NK-92 (cell line): Measurements from ENCODE around the gene PHIP.
"Not testable (repeated sequence)": the region's sequence is repeated elsewhere in the genome, so short reads cannot be mapped to it uniquely, and the experiment has no call there.

ENCODE experiments used
- DNase-seq: peaks from one replicate; lab custom pipeline; 2025; ENCODE audit not compliant: unreplicated experiment; lab: John Stamatoyannopoulos, UW

The PHIP gene

DNA sequence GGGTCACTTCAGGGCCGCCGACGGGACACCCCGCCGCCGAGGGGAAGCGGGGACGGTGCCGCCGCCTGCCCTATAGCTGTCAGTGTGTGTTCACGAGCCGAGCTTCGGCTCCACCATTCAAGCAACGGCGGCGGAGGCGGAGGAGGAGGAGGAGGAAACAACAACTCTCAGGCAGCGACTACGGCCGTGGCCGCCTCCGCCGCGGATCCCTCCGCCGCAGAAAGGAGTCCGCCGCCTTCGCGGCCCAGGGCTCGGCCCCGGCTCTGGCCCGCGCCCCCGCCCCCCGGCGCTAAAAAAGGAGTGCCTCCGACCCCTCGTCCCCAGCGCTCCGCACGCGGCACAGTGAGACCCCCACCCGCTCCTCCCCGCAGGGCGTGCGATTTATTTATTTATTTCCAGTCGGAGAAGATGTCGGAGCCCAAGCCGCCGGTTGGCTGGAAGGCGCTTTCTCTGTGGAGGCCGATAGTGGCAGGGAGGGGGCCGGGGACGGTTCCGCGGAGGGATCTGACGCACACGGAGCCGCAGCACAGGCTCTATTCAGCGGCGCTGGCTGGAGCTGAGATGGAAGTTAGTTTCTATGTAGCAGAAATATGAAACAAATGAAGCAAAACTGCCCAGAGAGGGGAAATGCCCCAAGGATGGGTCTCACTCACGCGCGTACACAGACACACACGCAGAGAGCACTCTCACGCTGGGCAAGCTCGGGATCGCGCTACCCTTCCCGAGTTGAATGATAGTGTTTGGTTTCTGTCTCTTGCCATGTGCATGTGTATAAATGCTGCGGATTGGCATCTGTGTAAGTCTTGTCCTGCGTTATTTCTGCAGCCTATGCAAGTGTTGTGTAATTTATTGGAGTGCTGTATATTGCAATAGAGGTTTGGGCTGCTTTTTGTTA is at the start of gene PHIP:
Gene PHIP (minus strand): TSS at position 180 of the 895 bp plus-strand sequence. CDS start 186 bp downstream, outside the sequence.
- peak; percentile 17 for DNase-seq

- DNase-seq, result no peak
Measured at GRCh38 chr6:79127660-79128059, 49.6 kb upstream of the PHIP start.

DNA sequence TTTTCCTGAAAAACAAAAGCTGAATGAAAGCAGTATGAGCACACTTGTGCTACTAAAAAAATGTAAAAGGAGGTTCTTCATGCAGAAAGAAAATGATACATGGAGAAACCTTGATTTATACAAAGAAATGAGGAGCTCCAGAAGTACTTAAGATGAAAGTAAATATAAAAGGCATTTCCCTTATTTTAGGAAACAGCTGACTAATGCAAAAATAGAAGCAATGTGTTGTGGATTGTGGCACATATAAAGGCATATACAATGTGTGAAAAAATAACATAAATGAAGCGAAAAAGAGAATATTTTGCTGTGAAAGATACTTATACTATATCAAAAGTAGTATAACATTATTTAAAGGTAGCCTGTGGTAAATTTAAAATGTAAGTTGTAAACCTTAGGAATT is 41.2 kb upstream of the PHIP start:
- no peak for DNase-seq

GRCh38 chr6:79117752-79118151 is 39.7 kb upstream of the PHIP start:
- DNase-seq, result no peak

DNA sequence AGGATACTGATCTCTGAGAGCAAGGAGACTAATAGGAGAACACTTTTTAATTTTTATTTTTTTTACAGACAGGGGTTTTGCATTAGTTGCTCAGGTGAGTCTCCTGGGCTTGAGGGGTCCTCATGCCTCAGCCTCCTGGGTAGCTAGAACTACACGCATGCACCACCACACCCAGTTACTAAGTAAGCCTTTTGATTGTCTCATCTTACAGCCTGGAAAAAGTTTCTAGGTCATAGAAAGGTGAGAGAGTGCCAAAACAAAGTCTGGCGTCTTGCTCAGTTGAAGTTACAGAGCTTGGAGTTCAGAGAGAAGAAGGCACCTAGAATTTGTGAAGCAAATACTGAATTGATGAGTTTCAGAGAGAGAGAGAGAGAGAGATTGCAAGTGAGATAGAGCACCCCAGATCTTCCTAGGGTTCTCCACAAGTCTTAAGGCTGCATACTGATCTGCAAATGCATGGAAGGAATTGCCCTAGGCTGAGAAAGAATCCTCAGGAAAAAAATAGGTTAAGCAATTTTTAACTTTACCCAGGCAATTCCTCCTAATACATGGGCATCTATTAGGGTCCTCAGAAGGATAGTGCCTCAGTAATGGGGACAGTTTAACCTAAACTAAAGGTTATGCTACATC is 37.6 kb upstream of the PHIP start:
- no peak for DNase-seq

- DNase-seq, result no peak
Measured at GRCh38 chr6:79111549-79111948, 33.5 kb upstream of the PHIP start.

GRCh38 chr6:79101164-79101563 is 23.1 kb upstream of the PHIP start:
- no peak for DNase-seq

DNA sequence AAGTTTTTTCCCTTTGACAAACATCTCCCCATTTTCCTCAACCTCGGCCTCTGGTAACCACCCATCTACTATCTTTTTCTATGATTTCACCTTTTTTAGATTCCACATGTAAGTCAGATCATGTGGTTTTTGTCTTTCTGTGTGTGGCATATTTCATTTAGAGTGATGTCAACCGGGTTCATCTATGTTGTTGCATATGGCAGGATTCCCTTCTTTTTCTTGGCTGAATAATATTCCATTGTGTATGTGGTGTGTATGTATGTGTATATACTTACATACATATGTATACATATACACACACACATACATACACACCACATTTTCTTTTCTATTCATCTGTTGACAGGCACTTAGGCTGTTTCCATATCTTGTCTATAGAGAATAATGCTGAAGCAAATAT is 22.2 kb upstream of the PHIP start:
- no peak for DNase-seq

DNA sequence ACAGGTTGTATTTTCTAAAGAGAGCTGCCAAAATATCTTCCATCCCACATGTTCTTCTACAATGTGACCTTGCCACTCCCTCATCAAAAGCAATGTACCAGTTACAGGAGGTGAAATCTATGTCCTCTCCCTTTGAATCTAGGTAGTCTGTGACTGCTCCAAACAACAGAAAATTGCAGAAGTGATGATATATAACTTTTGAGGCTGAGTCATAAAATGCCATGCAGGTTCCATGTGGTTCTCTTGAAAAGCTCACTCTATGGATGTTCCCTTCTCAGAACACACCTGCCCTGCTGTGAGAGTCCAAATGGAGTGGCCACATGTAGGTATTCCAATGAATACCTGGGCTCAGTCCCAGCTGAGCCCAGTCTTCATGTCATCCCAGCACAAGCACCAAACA is 16.9 kb upstream of the PHIP start:
- DNase-seq, result no peak

DNA sequence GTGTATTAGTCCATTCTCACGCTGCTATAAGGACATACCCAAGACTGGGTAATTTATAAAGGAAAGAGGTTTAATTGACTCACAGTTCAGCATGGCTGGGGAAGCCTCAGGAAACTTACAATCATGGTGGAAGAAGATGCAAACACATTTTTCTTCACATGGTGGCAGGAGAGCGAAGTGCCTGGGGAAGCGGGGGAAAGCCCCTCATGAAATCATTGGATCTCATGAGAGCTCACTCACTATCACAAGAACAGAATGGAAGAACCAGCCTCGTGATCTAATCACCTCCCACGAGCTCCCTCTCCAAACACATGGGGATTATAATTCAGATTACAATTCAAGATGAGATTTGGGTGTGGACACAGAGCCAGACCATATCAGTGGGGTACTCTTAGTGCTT is 13.7 kb upstream of the PHIP start:
- not testable (repeated sequence) for DNase-seq

GRCh38 chr6:79089552-79090404 is 11.7 kb upstream of the PHIP start:
- no peak for DNase-seq

GRCh38 chr6:79084693-79085092 is 6.6 kb upstream of the PHIP start:
- DNase-seq, result no peak

DNA sequence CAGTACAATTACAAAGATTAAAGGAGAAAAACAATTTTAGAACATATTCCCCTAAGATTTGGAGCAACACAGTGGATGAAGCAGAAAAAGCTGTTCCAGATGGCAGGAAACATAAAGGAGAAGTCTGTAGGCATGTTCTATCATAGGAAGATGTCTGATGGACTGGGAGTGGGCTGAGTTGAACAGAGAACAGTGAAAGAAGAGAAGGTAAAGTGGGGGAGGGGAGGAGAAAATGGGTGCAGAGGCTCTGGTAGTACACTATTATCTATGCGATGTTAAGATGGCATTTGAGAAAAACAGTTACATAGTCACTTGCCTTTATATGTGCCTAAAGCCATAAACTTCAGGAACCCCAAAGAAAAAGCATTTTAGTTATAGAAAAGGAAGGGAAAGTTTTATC is 4.2 kb upstream of the PHIP start:
- DNase-seq, result no peak

GRCh38 chr6:79081663-79082062 is 3.6 kb upstream of the PHIP start:
- no peak for DNase-seq

DNA sequence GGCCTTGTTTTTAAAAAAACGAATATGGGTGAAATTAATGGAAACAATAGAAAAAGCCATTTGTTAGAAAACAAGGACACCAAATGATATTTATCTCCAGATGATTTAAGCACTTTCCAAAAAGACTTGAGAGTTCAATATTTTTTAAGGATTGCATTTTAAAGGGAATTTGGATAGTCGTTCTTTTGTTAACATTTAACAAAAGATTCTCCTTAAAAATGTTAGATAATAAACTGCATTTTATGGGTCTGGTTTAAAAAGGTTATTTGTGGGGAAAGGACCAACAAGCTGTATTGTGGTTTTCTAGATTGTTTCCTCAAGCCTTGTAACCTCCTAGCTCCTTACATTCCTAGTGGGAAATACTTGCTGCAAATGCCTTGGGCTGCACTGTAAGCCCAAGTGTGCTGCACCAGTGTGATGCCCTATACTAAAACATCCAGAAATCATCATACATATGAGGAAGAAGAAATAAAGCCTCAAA is 1.5 kb upstream of the PHIP start:
- no peak for DNase-seq

GRCh38 chr6:79077715-79078074 is 359 bp downstream of the PHIP start:
- DNase-seq, result no peak

DNA sequence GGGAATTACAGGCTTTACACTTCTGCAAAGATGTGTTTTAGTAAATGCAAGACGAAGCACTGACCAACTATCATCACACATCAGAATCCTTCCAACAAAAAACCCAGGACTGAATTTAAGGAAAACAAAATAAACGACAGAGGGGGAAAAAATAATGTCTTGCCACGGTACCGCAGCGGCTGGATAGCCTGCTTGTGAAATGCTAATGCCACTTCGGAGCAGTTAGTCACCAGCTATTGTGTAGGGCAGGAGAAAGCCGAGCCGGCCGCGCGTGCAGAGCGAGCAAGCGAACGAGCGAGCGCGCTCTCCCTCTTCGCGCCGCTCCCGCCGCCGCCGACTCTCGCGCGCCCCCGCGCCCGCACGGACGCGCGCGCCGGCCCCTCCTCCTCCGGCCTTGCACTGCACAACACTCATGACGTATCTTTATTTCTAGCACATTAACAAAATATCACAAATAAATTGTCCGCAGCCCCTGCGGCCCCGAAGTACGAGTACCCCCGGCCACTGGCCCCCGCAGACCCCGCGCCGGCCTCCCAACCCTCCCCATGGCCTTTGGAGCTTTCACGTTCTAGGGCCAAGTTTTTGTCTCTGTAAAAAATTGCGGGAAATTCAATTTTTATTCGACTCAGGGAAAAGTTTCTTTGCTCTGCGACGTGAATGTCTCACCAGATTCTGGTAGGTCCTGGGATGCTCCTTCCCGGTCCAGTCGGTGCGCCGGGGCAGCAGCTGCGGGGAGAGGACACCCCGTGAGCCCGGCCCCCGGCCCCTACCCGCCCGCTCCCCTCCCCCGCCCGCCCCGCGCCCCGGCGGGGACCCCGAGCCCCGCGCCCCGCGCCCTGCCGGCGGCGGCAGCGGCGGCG is 1.0 kb downstream of the PHIP start:
- peak; percentile 2 for DNase-seq

GRCh38 chr6:79076160-79076559 is 1.9 kb downstream of the PHIP start:
- no peak for DNase-seq

- no peak for DNase-seq
Measured at GRCh38 chr6:79073888-79074287, 4.2 kb downstream of the PHIP start.

GRCh38 chr6:79072640-79073181 is 5.3 kb downstream of the PHIP start:
- no peak for DNase-seq
